IMR-90 (cell line): ENCODE measurements around the gene DPM1. TPM values are rescaled to one million over a fixed set of nuclear protein-coding genes. Genes with fewer than 3 reads are reported as not detected.

Experiments used
- ATAC-seq: fragments of 200-7000 bp; cut with Tn5 transposase; 2 replicates; pipeline ENCODE4 v1.9.1; 2020; ENCODE audit warnings: low read depth, mild to moderate bottlenecking, moderate library complexity
- BruUV-seq: library from RNA; stranded (reverse); fragments of 400-500 nt; replicated peaks from 2 replicates; lab custom pipeline; 2021; lab: Mats Ljungman, UMichigan
- CTCF ChIA-PET: fragments of 300-600 bp; formaldehyde crosslinking; extraction: SDS; loops from one replicate; lab custom pipeline; 2021; ENCODE audit warnings: antibody characterized with exemption; lab: Yijun Ruan, JAX
- POLR2A ChIA-PET: fragments of 300-600 bp; sonication (Branson Sonifier 250); formaldehyde crosslinking; loops from one replicate; lab custom pipeline; 2022; ENCODE audit warnings: antibody characterized with exemption; ENCODE audit not compliant: unreplicated experiment; lab: Charles Lee
- DNase-seq: peaks from one replicate; pipeline ENCODE4 v3.0.0; 2013
- H2AFZ ChIP-seq: replicated peaks from 2 replicates; pipeline ENCODE3; 2013; ENCODE audit warnings: low read length, mild to moderate bottlenecking; ENCODE audit not compliant: poor library complexity
- H2AK5ac ChIP-seq: 2 replicates; pipeline ENCODE4 v1.6.1; 2013; ENCODE audit warnings: low read depth, low read length, inconsistent platforms
- H2AK9ac ChIP-seq: replicated peaks from 2 replicates; pipeline ENCODE3; 2013; ENCODE audit warnings: mild to moderate bottlenecking, low read depth, low read length, moderate library complexity; ENCODE audit not compliant: poor library complexity
- H2BK120ac ChIP-seq: 2 replicates; pipeline ENCODE4 v1.6.1; 2013; ENCODE audit warnings: low read depth, low read length, inconsistent platforms
- H2BK15ac ChIP-seq: 3 replicates; pipeline ENCODE4 v1.6.1; 2013; ENCODE audit warnings: low read depth, low read length, inconsistent platforms
- H2BK20ac ChIP-seq: 2 replicates; pipeline ENCODE4 v1.6.1; 2013; ENCODE audit warnings: low read depth, mild to moderate bottlenecking, inconsistent platforms, low read length, moderate library complexity
- H2BK5ac ChIP-seq: 2 replicates; pipeline ENCODE4 v1.6.1; 2013; ENCODE audit warnings: mild to moderate bottlenecking, low read depth, low read length, inconsistent platforms; ENCODE audit not compliant: poor library complexity, severe bottlenecking
- H3K14ac ChIP-seq: replicated peaks from 2 replicates; pipeline ENCODE4 v1.6.1; 2013; ENCODE audit warnings: low read depth, low read length, inconsistent platforms
- H3K18ac ChIP-seq: 2 replicates; pipeline ENCODE4 v1.6.1; 2013; ENCODE audit warnings: low read depth, low read length, control low read depth
- H3K23ac ChIP-seq: 2 replicates; pipeline ENCODE4 v1.6.1; 2013; ENCODE audit warnings: low read depth, low read length, inconsistent platforms
- H3K27ac ChIP-seq: 2 replicates; pipeline ENCODE4 v1.5.1; 2013; ENCODE audit warnings: mild to moderate bottlenecking, control low read depth, low read length; ENCODE audit not compliant: insufficient read depth
- H3K27me3 ChIP-seq: 2 replicates; pipeline ENCODE4 v1.6.1; 2013; ENCODE audit warnings: low read length; ENCODE audit not compliant: control insufficient read depth, insufficient read depth
- H3K36me3 ChIP-seq: 2 replicates; pipeline ENCODE4 v1.6.1; 2013; ENCODE audit warnings: low read length, mixed read lengths; ENCODE audit not compliant: control insufficient read depth, insufficient read depth
- H3K4ac ChIP-seq: 2 replicates; pipeline ENCODE4 v1.6.1; 2013; ENCODE audit warnings: low read depth, low read length, inconsistent platforms
- H3K4me1 ChIP-seq: 2 replicates; pipeline ENCODE4 v1.6.1; 2013; ENCODE audit warnings: low read length, mixed read lengths; ENCODE audit not compliant: control insufficient read depth, insufficient read depth
- H3K4me2 ChIP-seq: 2 replicates; pipeline ENCODE4 v1.6.1; 2013; ENCODE audit warnings: low read depth, mild to moderate bottlenecking, control low read depth, low read length, moderate library complexity
- H3K4me3 ChIP-seq: 2 replicates; pipeline ENCODE4 v1.5.1; 2013; ENCODE audit warnings: low read depth, mild to moderate bottlenecking, control low read depth, low read length, moderate library complexity; ENCODE audit not compliant: insufficient read depth
- H3K56ac ChIP-seq: 2 replicates; pipeline ENCODE4 v1.6.1; 2013; ENCODE audit warnings: low read length, inconsistent platforms; ENCODE audit not compliant: insufficient read depth; ENCODE audit errors: extremely low read depth
- H3K79me1 ChIP-seq, 2 experiments: 2 replicates each; pipeline ENCODE4 v1.6.1; 2013; ENCODE audit warnings: low read length in 2 of 2, inconsistent platforms in 1 of 2, low read depth in 1 of 2
- H3K9ac ChIP-seq: 2 replicates; pipeline ENCODE4 v1.6.1; 2013; ENCODE audit warnings: low read depth, low read length, control low read depth
- H3K9me1 ChIP-seq: 2 replicates; pipeline ENCODE4 v1.6.1; 2013; ENCODE audit warnings: low read length, inconsistent platforms; ENCODE audit not compliant: insufficient read depth
- H3K9me3 ChIP-seq: 2 replicates; pipeline ENCODE4 v1.6.1; 2013; ENCODE audit warnings: low read length; ENCODE audit not compliant: control insufficient read depth, insufficient read depth
- H4K20me1 ChIP-seq: 2 replicates; pipeline ENCODE4 v1.6.1; 2013; ENCODE audit warnings: low read length, inconsistent platforms; ENCODE audit not compliant: insufficient read depth
- H4K5ac ChIP-seq: 2 replicates; pipeline ENCODE4 v1.6.1; 2013; ENCODE audit warnings: mild to moderate bottlenecking, low read depth, low read length, control low read depth
- H4K8ac ChIP-seq, 2 experiments: 2 replicates each; pipeline ENCODE4 v1.6.1; 2013; ENCODE audit warnings: low read depth in 2 of 2, low read length in 2 of 2, control low read depth in 1 of 2, inconsistent platforms in 1 of 2
- H4K91ac ChIP-seq: 2 replicates; pipeline ENCODE4 v1.6.1; 2013; ENCODE audit warnings: low read depth, low read length, inconsistent platforms; ENCODE audit not compliant: insufficient read depth
- CHD1 ChIP-seq: IDR thresholded peaks from 2 replicates; pipeline ENCODE4 v1.6.1; 2012; ENCODE audit warnings: low read depth, low read length, improper control_type of control experiment
- ELK1 ChIP-seq: fragments of 150-350 bp; IDR thresholded peaks from 2 replicates; pipeline ENCODE4 v1.6.1; 2016; ENCODE audit warnings: low read depth, mild to moderate bottlenecking, low read length, moderate library complexity, borderline replicate concordance
- RAD21 ChIP-seq: IDR thresholded peaks from 2 replicates; pipeline ENCODE4 v1.6.1; 2012; ENCODE audit warnings: low read length, improper control_type of control experiment
- USF2 ChIP-seq: fragments of 150-350 bp; IDR thresholded peaks from 2 replicates; pipeline ENCODE4 v1.6.1; 2017; ENCODE audit warnings: mild to moderate bottlenecking, antibody characterized with exemption, low read length, low read depth
- WGBS, 2 experiments: methylation state at CpG; one replicate each; pipeline versions ENCODE4 v1.1.5 to v1.1.7; 2013; ENCODE audit warnings: missing lambda C conversion rate in 2 of 2; ENCODE audit not compliant: insufficient read length in 1 of 2; ENCODE audit errors: extremely low coverage in 2 of 2; 5-methylcytosine and 5-hydroxymethylcytosine counted together
- dilution Hi-C: fragments of 300-500 bp; cut with HindIII; formaldehyde crosslinking; loops from one replicate; pipeline ENCODE4 v1.14.3; 2018; ENCODE audit warnings: low sequenced_read_pairs; ENCODE audit not compliant: unreplicated experiment
- in situ Hi-C: fragments of 300-500 bp; cut with MboI; formaldehyde crosslinking; loops from 3 replicates; pipeline ENCODE4 v1.14.3; 2019; ENCODE audit warnings: low sequenced_read_pairs, inconsistent platforms, mixed read lengths
- intact Hi-C: fragments of 100-400 bp; cut with micrococcal nuclease; formaldehyde crosslinking; loops from 2 replicates; pipeline ENCODE4 v1.10.0; 2022
- polyA plus RNA-seq, 3 experiments: library from polyadenylated mRNA; depleted of rRNA; stranded (reverse); fragments of >200 nt; gene quantifications; 2 replicates each; pipeline ENCODE4 v1.2.3, GENCODE V29; 2012; ENCODE audit warnings: low replicate concordance in 1 of 3
- total RNA-seq: library from RNA; depleted of rRNA; stranded (reverse); fragments of >200 nt; gene quantifications from 2 replicates; pipeline ENCODE4 v1.2.3, GENCODE V29; 2012

Gene DPM1
- total and polyA plus RNA-seq, 2 of the 4 experiments (the other 2 are of a cell fraction), result 59.1 to 89.1 TPM

- Histone ChIP-seq H2BK5ac (no peak overlapping the region), H3K4me2 (no peak overlapping the region), H4K8ac (no peak overlapping the region), H3K9me1 (no peaks in the 10 kb centered on the region), H3K4me3 (no peak overlapping the region), H3K9ac (no peak overlapping the region), H4K5ac (no peak overlapping the region), H2BK120ac (no peak overlapping the region), H4K20me1 (no peaks in the 10 kb centered on the region), H3K9me3 (no peaks in the 10 kb centered on the region), H3K23ac (no peak overlapping the region), H3K36me3 (peaks cover 49% of the 10 kb centered on the region), H3K18ac (no peak overlapping the region), H2BK20ac (no peak overlapping the region), H2AK9ac (no peak overlapping the region), H2BK15ac (no peak overlapping the region), H3K56ac (no peak overlapping the region), H3K27ac (no peak overlapping the region), H4K91ac (no peak overlapping the region), H3K14ac (no peak overlapping the region), H2AFZ (no peak overlapping the region), H3K4me1 (no peaks in the 10 kb centered on the region), H2AK5ac (no peak overlapping the region), H3K4ac (no peak overlapping the region), H3K79me1 (peaks cover 17 to 20% of the 10 kb centered on the region in 2 experiments), H3K27me3 (no peaks in the 10 kb centered on the region)
- dilution Hi-C loops, result no loop called here
- ATAC-seq, result no peak
- no TSS peak for BruUV-seq
- CTCF ChIA-PET, result no interaction called here
- POLR2A ChIA-PET, result interaction anchor here (0.6 kb wide), 1 partner anchor 12 kb away, joined by 5 read pairs; no protein-coding TSS in a partner anchor
- no peak for TF ChIP-seq USF2
- TF ChIP-seq RAD21, result no peak
- TF ChIP-seq CHD1, result no peak
- TF ChIP-seq ELK1, result no peak
- no peak for DNase-seq
- intact Hi-C loops, result no loop called here
- in situ Hi-C loops, result no loop called here
- no CpG with 5 or more reads among the region's 7 CpGs for WGBS, 2 experiments
These were observed 15.3 kb downstream of the DPM1 start for GRCh38 chr20:50943069-50943468.
